HUDEP-2 (cell line): Measurements from ENCODE around the gene FOXO1.

Experiments
- DNase-seq, 76 experiments: peaks; one replicate each; lab custom pipeline; 2025; ENCODE audit not compliant: unreplicated experiment in 76 of 76; lab: John Stamatoyannopoulos, UW

FOXO1 gene

DNA sequence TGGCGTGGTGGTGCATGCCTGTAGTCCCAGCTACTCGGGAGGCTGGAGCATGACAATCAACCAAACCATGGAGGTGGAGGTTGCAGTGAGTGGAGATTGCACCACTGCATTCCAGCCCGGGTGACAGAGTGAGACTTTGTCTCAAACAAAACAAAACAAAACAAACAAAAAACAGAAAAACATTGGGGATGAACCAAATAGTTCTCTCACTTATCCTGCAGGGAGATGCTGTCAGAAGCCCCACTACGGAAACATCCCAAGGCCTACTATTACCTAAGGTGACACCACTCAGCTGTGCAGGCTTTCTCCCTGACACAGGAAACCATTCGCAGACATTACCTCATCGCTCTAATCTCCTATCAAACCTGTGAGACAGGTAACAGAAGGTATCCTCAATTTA, 113.5 kb downstream of the FOXO1 start:
- DNase-seq: no peak

- no peak for DNase-seq
Measured at GRCh38 chr13:40550130-40550529, 116.3 kb downstream of the FOXO1 start.

DNA sequence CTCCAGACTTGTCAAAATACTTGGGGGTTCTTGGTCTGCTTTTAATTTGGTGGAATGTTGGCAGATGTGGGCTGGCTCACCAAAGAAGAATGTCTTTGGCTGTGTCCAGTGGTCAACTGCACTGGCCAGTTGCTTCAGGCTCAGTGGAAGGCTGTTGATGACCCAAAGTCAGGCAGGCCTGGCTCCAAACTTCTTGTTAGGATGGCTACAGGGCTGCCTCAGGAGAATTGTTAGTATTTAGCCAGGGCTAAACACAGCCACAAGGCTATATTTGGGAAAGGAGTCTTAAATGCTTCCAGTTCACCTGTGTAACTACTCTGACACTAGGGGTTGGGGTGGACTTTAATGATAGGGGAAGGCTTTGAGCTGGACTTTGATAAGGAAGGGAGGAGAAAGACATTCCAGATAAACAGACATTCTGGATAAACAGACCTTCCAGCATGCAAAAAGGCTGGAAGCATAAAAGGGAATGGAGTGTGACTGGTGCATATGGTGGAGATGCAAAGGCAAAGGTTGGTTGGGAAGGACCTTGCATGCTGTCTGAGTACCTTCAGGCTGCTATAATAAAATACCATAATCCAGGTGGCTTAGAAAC, 116.8 kb downstream of the FOXO1 start:
- no peak for DNase-seq

- DNase-seq: no peak
Measured at GRCh38 chr13:40547591-40548315, 118.7 kb downstream of the FOXO1 start.

- DNase-seq: no peak
Measured at GRCh38 chr13:40546047-40546446, 120.4 kb downstream of the FOXO1 start.

DNA sequence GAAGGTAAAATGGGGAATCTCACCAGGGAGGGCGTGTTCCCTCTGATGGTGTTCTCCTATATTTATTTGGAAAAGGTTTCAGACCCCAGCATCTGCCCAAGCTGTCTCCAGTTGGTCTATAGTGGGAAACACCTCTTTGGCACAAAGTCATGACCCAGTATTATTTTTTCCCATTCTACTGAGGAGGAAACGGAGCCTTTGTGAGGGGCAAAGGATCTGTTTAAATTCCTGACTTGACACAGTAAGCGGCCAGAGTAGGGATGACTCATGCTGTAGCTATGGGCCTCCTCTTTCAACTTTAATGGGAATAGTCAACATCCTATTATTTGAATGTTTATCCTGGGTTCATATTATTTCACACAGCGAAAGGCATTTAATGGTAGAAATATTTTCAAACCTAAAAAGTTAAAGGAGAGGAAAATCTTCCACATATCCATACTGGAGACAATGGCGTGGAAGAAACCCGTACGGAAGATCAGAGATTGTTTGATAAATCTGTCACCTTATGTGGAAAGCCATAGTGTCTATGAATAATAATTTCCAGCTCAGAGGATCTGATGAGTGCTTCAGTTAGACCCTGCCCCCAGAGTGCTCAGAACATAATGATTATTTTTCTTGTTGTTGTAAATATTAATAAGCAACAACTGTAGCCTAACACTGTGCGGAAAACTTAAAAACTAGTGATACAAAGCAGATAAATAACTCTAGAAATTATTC, 126.0 kb downstream of the FOXO1 start:
- no peak for DNase-seq

GRCh38 chr13:40539576-40540327, 126.7 kb downstream of the FOXO1 start:
- no peak for DNase-seq

GRCh38 chr13:40537146-40537895, 129.1 kb downstream of the FOXO1 start:
- no peak for DNase-seq

DNA sequence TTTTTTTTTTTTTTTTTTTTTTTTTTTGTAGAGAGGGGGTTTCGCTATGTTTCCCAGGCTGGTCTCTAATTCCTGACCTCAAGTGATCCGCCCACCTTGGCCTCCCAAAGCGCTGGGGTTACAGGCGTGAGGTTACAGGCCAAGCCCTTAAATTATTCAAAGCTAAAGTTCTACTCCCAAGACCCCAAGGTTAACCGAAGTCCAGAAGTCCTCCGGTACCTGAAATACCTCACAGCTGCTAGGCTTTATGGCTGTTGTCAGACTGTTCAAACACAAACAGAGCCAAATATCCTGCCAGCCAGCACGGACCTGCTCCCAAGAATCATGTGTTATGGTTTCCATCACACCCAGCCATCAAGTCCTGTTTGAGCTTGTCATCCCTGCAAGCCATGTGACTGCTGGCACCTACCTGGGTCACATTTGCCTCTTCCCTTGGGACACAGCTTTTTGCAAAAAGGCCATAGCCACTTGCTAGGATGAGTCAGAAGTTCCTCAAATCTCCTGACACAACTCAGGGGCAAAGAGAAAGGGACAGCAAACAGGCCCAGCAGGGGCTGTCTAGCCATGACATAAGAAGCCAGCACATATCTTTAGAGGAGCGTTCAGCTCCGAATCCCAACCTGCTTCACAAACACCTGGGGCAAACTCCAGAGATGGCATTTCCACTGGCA, 129.9 kb downstream of the FOXO1 start:
- DNase-seq: no peak

- DNase-seq: no peak
Measured at GRCh38 chr13:40535345-40535836, 131.1 kb downstream of the FOXO1 start.

- no peak for DNase-seq
Measured at GRCh38 chr13:40534456-40534855, 132.0 kb downstream of the FOXO1 start.

- DNase-seq: no peak
Measured at GRCh38 chr13:40533072-40533471, 133.4 kb downstream of the FOXO1 start.

GRCh38 chr13:40530961-40531360, 135.5 kb downstream of the FOXO1 start:
- no peak for DNase-seq

DNA sequence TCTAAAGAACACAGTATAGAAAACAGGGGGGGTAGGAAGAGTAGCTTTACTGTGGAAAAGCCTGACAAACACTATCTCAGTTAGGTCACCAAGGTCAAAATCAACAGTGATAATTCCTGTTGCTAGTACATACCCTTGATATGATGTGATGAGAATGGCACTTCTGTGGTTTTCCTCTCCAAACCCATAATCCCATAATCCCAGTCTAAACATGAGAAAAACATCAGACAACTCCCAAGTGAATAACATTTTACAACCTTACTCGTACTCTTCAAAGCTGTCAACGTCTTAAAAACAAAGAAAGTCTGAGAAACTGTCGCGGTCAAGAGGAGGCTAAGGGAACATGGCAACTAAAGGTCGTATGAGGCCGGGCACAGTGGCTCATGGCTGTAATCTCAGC, 137.6 kb downstream of the FOXO1 start:
- DNase-seq: no peak

DNA sequence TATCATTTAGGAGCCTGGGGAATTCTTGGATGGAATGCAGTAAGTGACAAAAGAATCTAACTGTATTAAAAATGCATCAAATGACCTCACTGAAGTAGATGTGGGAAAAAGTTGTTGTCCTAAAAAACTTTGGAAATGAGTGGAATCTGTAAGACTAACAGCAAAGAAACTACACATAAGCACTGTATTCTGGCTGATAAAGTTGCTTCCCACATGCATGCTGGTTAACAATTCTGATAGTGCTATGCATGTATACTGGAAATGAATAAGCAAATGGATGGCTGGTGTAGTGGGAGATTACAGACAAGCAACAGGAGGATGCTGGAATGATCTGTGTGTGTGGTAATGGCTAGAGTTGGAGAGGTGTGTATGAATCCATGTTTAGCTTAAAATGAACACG, 138.5 kb downstream of the FOXO1 start:
- DNase-seq: no peak

- no peak for DNase-seq
Measured at GRCh38 chr13:40522282-40522681, 144.2 kb downstream of the FOXO1 start.

DNA sequence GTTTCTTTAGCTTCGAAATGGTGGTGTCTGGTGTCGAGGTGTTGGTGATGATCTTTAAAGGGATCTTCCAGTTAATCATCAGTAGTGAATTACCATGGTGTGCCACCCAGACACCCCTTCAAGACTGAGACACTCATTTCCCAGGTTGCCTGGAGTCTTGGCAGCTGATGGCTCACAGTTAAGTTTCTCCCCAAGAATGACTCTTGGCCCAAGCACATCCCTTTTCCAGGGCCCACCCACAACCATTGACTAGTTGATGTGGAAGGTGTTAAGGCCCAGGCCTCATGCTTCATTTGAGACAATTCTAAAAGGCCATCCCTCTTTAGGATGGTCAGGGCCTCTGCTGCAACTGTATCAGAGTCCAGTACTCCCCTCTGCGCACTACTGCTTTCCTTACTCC, 145.5 kb downstream of the FOXO1 start:
- DNase-seq: no peak

DNA sequence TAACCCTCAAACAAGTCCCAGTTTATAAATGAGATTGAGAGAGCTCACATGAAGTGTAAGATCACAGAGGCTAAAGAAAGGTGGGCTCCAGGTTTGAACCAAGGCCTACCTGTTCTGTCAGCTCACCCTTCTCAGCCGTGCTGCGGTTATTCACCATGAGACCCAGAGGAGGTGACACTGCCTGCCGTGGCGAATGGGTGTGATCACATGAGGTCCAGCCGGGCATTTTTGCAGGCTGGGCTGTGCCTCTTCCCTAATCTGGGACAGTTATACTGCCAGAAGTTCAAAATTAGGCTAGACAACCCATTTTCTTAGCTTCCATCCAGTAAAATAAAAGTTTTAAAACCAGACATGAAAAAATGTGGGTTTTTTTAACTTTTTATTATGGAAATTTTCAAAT, 146.8 kb downstream of the FOXO1 start:
- DNase-seq: no peak

GRCh38 chr13:40518481-40518882, 148.0 kb downstream of the FOXO1 start:
- no peak for DNase-seq
